HUES6 (cell line): ENCODE measurements around the gene MAP3K6.
A peak's percentile ranks its signal among the peaks of the same experiment; 100 is the strongest.

Experiments used
- H3K27ac ChIP-seq: 2 replicates; pipeline ENCODE4 v1.7.0; 2013; ENCODE audit warnings: low read depth, mild to moderate bottlenecking, low read length, inconsistent platforms
- H3K27me3 ChIP-seq: 2 replicates; pipeline ENCODE4 v1.6.1; 2013; ENCODE audit warnings: low read length; ENCODE audit not compliant: control insufficient read depth, insufficient read depth
- H3K36me3 ChIP-seq: 2 replicates; pipeline ENCODE4 v1.6.1; 2013; ENCODE audit warnings: low read length; ENCODE audit not compliant: control insufficient read depth, insufficient read depth
- H3K4me1 ChIP-seq: 2 replicates; pipeline ENCODE4 v1.6.1; 2013; ENCODE audit warnings: low read length; ENCODE audit not compliant: control insufficient read depth, insufficient read depth
- H3K4me3 ChIP-seq: 2 replicates; pipeline ENCODE4 v1.5.1; 2013; ENCODE audit warnings: low read depth, low read length
- H3K9ac ChIP-seq: one replicate; pipeline ENCODE4 v1.6.1; 2013; ENCODE audit warnings: mild to moderate bottlenecking, low read length
- H3K9me3 ChIP-seq: 2 replicates; pipeline ENCODE4 v1.6.1; 2013; ENCODE audit warnings: low read depth, low read length; ENCODE audit not compliant: control insufficient read depth, insufficient read depth

The MAP3K6 gene

GRCh38 chr1:27403931-27404330 lies 37.2 kb upstream of the MAP3K6 start:
- H3K36me3 ChIP-seq, result peaks cover 23% of the 10 kb centered on the region
- H3K27me3 ChIP-seq, result no peaks in the 10 kb centered on the region
- no peak overlapping the region for H3K9ac ChIP-seq
- no peak overlapping the region for H3K4me3 ChIP-seq
- peaks cover 53% of the 10 kb centered on the region for H3K4me1 ChIP-seq
- H3K27ac ChIP-seq, result no peak overlapping the region
- no peaks in the 10 kb centered on the region for H3K9me3 ChIP-seq

- H3K27ac ChIP-seq, result 0 out of 2 replicates have a peak overlapping the region, but pooled peaks have one; percentile 30
- no peaks in the 10 kb centered on the region for H3K9me3 ChIP-seq
- no peak overlapping the region for H3K4me3 ChIP-seq
- no peaks in the 10 kb centered on the region for H3K27me3 ChIP-seq
- H3K4me1 ChIP-seq, result peaks cover 60% of the 10 kb centered on the region
- peaks cover 15% of the 10 kb centered on the region for H3K36me3 ChIP-seq
- H3K9ac ChIP-seq, result no peak overlapping the region
Observed at GRCh38 chr1:27403065-27403726, 36.4 kb upstream of the MAP3K6 start.

- H3K9me3 ChIP-seq, result no peaks in the 10 kb centered on the region
- no peak overlapping the region for H3K4me3 ChIP-seq
- no peaks in the 10 kb centered on the region for H3K27me3 ChIP-seq
- H3K36me3 ChIP-seq, result peaks cover 7% of the 10 kb centered on the region
- H3K9ac ChIP-seq, result no peak overlapping the region
- H3K4me1 ChIP-seq, result peaks cover 67% of the 10 kb centered on the region
- H3K27ac ChIP-seq, result no peak overlapping the region
Observed at GRCh38 chr1:27402349-27402754, 35.6 kb upstream of the MAP3K6 start.

GRCh38 chr1:27400963-27401341 lies 34.2 kb upstream of the MAP3K6 start:
- Histone ChIP-seq H3K4me3 (no peak overlapping the region), H3K9ac (no peak overlapping the region), H3K27ac (no peak overlapping the region), H3K27me3 (no peaks in the 10 kb centered on the region), H3K36me3 (no peaks in the 10 kb centered on the region), H3K9me3 (no peaks in the 10 kb centered on the region), H3K4me1 (peaks cover 65% of the 10 kb centered on the region)

GRCh38 chr1:27400082-27400962 lies 33.6 kb upstream of the MAP3K6 start:
- H3K9me3 ChIP-seq, result no peaks in the 10 kb centered on the region
- no peak overlapping the region for H3K4me3 ChIP-seq
- H3K27me3 ChIP-seq, result no peaks in the 10 kb centered on the region
- H3K27ac ChIP-seq, result no peak overlapping the region
- no peaks in the 10 kb centered on the region for H3K36me3 ChIP-seq
- peaks cover 61% of the 10 kb centered on the region for H3K4me1 ChIP-seq
- no peak overlapping the region for H3K9ac ChIP-seq

GRCh38 chr1:27399251-27400025 lies 32.7 kb upstream of the MAP3K6 start:
- peak overlapping the region; percentile 17 for H3K9ac ChIP-seq

GRCh38 chr1:27398405-27399149 lies 31.8 kb upstream of the MAP3K6 start:
- Histone ChIP-seq H3K9ac (no peak overlapping the region), H3K4me1 (peaks cover 44% of the 10 kb centered on the region), H3K4me3 (no peak overlapping the region), H3K27ac (no peak overlapping the region), H3K9me3 (no peaks in the 10 kb centered on the region), H3K36me3 (peaks cover 8% of the 10 kb centered on the region), H3K27me3 (no peaks in the 10 kb centered on the region)

More at GRCh38 chr1:27399251-27400025, 32.7 kb upstream of the MAP3K6 start:
- Histone ChIP-seq H3K4me3 (no peak overlapping the region), H3K27ac (no peak overlapping the region), H3K4me1 (peaks cover 52% of the 10 kb centered on the region), H3K9me3 (no peaks in the 10 kb centered on the region), H3K36me3 (peaks cover 2% of the 10 kb centered on the region), H3K27me3 (no peaks in the 10 kb centered on the region)

- Histone ChIP-seq H3K27ac (no peak overlapping the region), H3K27me3 (no peaks in the 10 kb centered on the region), H3K4me3 (no peak overlapping the region), H3K9me3 (no peaks in the 10 kb centered on the region), H3K4me1 (peaks cover 41% of the 10 kb centered on the region), H3K9ac (no peak overlapping the region), H3K36me3 (peaks cover 8% of the 10 kb centered on the region)
Observed at GRCh38 chr1:27397749-27398148, 31.0 kb upstream of the MAP3K6 start.

GRCh38 chr1:27397110-27397509 lies 30.3 kb upstream of the MAP3K6 start:
- Histone ChIP-seq H3K4me3 (no peak overlapping the region), H3K27ac (no peak overlapping the region), H3K4me1 (peaks cover 37% of the 10 kb centered on the region), H3K36me3 (peaks cover 8% of the 10 kb centered on the region), H3K9me3 (no peaks in the 10 kb centered on the region), H3K9ac (no peak overlapping the region), H3K27me3 (no peaks in the 10 kb centered on the region)

GRCh38 chr1:27395441-27396195 lies 28.9 kb upstream of the MAP3K6 start:
- Histone ChIP-seq H3K4me3 (no peak overlapping the region), H3K9ac (no peak overlapping the region), H3K9me3 (no peaks in the 10 kb centered on the region), H3K27ac (no peak overlapping the region), H3K27me3 (no peaks in the 10 kb centered on the region), H3K36me3 (peaks cover 8% of the 10 kb centered on the region), H3K4me1 (peaks cover 47% of the 10 kb centered on the region)
